NCI-H2171 treated with DMSO at 0.1 percent for 48 hours (cell line): ENCODE data around the gene CCL2.

Source experiments
- DNase-seq: peaks from one replicate; lab custom pipeline; 2025; lab: John Stamatoyannopoulos, UW

Gene CCL2

GRCh38 chr17:34265711-34266110 lies 10.6 kb downstream of the CCL2 start:
- DNase-seq: no peak

DNA sequence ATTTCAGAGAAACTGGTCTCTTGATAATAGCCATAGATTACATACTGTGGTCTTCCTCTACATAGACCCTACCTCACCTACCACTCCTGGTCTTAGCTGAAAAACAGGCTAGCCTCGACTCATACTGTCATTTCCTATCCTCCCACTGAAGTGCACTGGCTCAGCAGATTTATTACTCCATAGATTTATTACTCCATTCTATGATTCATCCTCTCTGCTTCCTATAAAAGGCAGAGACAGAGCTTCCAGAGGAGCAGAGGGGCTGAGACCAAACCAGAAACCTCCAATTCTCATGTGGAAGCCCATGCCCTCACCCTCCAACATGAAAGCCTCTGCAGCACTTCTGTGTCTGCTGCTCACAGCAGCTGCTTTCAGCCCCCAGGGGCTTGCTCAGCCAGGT lies 14.9 kb downstream of the CCL2 start, which contains the start of gene CCL7:
Gene CCL7, plus strand, starts transcription at position 253 of the 400 bp plus-strand sequence. Its CDS starts 70 bp downstream, at position 323.
- DNase-seq: no peak

GRCh38 chr17:34275881-34276280 lies 20.8 kb downstream of the CCL2 start:
- DNase-seq: peak; percentile 79

GRCh38 chr17:34276826-34277225 lies 21.7 kb downstream of the CCL2 start:
- DNase-seq: no peak

- DNase-seq: no peak
Measured at GRCh38 chr17:34283571-34283970, 28.5 kb downstream of the CCL2 start.

DNA sequence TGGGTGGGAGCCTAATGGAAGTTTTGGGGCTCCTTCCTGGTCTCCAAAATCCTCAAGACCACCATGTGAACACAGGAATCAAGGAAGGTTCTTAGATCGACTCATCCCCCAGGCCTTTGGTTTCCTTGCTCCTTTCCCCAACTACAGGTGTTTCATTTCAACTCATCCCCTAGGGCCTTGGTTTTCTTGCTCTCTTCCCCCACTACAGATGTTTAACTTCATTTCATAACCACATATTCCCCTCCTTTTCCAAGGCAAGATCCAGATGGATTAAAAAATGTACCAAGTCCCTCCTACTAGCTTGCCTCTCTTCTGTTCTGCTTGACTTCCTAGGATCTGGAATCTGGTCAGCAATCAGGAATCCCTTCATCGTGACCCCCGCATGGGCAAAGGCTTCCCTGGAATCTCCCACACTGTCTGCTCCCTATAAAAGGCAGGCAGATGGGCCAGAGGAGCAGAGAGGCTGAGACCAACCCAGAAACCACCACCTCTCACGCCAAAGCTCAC lies 30.3 kb downstream of the CCL2 start, which contains the start of gene CCL11:
Gene CCL11, plus strand, starts transcription at position 457 of the 507 bp plus-strand sequence. CDS start 67 bp downstream, outside the sequence.
- DNase-seq: no peak

DNA sequence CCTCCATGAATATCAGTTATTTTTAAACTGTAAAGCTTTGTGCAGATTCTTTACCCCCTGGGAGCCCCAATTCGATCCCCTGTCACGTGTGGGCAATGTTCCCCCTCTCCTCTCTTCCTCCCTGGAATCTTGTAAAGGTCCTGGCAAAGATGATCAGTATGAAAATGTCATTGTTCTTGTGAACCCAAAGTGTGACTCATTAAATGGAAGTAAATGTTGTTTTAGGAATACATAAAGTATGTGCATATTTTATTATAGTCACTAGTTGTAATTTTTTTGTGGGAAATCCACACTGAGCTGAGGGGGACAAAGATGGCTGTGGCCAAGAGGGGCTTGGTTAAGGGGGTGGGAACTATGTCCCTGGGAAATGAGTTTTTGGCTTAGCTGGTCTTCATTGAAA lies 32.8 kb downstream of the CCL2 start:
- no peak for DNase-seq

DNA sequence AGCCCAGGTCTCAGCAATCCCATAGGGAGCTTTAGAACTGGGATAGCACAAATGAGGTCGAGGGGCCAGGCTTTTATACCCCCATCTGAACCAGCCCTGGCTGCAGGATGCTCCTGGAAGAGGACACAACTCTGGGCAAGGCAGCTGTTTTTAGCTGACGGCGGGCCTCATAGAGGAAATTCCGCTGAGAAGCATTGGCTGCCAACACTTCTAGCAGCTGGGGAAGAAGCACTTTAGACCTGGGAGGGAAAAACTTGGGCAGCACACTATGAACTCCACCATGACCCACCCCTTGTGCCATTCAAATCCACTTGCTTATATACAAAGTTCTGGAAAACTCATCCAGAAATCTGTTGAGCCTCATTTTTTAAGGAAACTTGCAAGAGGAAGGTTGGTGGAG lies 35.5 kb downstream of the CCL2 start:
- DNase-seq: no peak

DNA sequence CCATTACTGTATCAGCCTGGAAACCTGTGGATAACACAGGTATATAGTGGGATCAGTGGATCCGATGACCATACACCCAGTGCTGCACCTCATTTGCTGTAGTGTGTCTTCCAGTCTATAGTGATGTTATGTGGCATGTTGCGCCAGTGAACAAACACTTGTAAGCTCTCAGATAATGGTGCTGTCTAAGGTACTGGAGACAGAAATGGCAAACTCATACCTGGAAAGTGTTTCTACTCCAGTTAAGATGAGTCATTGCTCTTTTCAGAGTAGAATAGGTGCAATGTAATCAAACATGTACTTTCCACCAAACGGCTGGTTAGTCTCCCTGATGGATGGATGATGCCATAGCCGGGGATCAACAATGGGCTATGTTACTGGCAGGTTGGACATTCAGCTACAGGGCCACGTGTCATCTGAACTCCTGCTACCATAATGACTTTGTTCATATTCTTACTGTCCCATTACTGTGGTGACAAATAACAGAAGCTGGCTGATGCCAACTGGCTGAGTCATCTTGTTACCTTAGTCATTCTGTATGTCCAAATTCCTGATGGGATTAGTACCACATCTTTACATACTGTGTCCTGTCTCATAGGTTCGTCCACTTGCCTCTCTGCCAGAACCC lies 36.8 kb downstream of the CCL2 start:
- DNase-seq: no peak

GRCh38 chr17:34299027-34299426 lies 43.9 kb downstream of the CCL2 start:
- no peak for DNase-seq

DNA sequence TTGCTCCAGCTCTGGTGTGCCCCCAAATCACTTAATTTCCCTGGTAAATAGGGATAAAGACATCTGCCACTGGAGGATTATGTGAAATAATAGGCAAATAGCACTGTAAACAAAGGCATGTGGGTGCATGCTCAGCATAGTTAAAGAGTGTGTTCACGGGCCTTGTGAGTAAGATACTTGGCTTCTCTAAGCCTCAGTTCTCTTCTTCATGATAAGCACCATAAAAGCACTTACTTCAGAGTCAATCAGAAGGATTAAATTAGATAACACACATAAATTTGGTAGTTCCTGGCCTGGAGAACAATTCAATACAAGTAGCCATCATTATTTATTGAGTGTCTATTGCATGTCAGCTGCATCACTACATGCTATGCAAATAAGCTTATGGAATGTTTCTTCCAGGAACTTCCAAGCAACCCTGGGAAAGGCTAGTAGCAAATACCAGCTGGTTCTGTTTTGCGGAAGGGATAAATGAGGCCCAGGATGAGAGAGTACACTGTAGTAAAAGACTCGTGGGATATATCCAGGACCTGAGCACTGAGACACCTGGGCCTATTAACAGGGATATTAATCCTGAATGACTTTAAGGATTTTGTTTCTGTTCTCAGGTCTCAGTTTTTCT lies 45.0 kb downstream of the CCL2 start:
- DNase-seq: peak; percentile 27

- DNase-seq: no peak
Measured at GRCh38 chr17:34300652-34301370, 45.7 kb downstream of the CCL2 start.

DNA sequence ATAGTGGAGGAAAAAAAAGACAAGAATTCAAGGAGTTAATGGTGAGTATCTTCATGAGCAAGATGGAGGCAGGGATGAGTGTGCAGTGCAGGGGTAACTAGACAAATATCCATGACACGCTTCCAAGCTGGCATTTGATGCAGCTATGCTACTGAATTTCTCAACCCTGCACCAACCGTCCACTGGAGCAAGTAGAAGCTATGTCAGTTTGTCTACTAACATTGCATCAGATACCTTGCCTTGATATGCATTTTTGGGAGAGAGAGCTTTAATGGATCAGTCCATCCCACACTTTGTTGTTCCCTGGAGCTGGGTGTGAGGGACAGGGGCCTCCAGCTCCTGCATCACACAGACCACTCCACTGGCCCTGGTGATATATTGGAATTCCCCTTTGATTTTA lies 46.9 kb downstream of the CCL2 start:
- no peak for DNase-seq

DNA sequence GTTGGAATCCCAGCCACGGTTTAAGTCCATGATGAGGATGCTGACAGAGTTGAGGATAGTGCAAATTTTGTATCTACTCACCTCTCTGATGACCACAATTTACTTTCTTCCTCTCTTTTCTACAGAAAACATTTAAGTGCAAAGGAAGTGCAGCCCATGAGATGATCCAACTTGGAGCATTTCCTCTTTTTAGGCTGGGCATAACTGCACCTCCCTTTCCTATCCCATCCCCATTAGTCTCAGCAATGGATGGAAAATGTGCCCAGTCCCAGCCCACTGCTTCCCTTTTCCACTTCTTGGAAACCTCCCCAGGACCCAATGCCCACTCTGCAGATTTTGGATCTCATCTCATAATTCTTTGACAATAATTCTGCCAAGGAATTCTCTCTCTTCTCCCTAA lies 47.6 kb downstream of the CCL2 start:
- DNase-seq: no peak

DNA sequence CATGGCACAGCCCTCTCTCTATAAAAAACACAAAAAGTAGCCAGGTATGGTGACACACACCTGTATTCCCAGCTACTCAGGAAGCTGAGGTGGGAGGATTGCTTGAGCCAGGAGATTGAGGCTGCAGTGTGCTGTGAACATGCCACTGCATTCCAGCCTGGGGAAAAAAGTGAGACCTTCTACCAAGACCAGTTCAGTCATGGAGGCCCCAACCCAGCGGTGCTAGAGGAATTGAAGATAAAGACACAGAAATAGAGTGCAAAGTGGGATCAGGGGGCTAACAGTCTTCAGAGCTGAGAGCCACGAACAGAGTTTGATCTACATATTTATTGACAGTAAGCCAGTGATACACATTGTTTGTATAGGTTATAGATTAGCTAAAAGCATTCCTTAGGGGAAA lies 48.5 kb downstream of the CCL2 start:
- no peak for DNase-seq

- no peak for DNase-seq
Measured at GRCh38 chr17:34305061-34305460, 50.0 kb downstream of the CCL2 start.

- no peak for DNase-seq
Measured at GRCh38 chr17:34305606-34306005, 50.5 kb downstream of the CCL2 start.

- no peak for DNase-seq
Measured at GRCh38 chr17:34306466-34306865, 51.4 kb downstream of the CCL2 start.
